HuH-7.5 (cell line): ENCODE data around the gene CD34.
"Not testable (repeated sequence)": the region's sequence is repeated elsewhere in the genome, so short reads cannot be mapped to it uniquely, and the experiment has no call there.

Experiments
- DNase-seq: peaks from one replicate; pipeline ENCODE4 v3.0.0; 2011; ENCODE audit warnings: low spot score

The CD34 gene

DNA sequence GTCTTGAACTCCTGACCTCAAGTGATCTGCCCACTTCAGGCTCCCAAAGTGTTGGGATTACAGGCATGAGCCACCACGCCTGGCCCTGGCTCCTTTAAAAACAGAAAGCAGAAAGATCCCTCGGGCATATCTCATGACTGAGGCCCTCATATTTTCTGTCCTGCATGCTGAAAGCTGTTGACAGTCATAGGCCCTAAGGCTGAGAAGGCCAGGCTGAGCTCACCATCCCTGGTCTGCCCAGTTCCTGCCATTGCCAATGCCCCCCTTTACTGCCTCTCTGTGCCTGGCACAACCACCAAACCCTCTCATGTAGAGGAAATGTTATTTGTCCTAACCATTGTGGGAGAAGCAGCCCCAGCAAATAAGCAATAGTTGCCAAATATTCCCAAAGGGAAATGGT is 12.7 kb downstream of the CD34 start:
- no peak for DNase-seq

- no peak for DNase-seq
These were observed 13.7 kb downstream of the CD34 start for GRCh38 chr1:207897188-207897587.

DNA sequence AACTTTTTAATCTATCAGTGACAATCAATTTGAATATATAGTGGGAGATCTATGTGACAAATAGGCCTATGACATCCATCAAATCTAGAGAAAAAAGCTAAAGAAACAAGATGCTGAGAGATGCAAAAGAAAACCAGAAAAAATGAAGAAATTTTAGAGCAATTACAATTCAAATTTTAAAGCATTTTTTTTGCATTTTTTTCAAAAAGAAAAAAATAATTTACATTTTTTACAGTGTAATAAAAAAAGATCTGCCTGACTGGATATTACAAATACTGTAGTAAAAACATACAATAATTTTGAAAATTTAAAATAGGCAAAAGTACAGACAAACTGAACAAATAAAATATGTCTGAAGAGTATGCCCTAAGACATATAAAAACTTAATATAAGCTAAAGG is 14.4 kb downstream of the CD34 start:
- DNase-seq = no peak

DNA sequence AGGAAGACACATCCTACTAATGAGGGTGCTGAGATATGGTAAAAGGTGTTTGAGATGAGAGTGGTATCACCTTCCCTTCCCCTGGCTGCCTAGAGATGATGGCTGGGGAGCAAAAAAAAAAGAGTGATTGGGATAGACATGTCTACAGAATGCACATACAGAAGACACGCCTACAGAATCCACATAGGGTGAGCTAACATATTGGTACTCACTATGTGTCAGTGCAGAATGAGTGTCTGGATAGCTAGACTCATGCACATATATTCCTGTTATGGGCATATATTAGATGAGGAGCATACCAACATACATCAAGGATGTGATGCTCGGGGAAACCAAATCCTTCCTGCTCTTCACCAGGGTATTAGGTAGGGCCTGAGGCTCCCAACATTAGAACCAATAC is 16.2 kb downstream of the CD34 start:
- DNase-seq = no peak

- DNase-seq = no peak
These were observed 17.0 kb downstream of the CD34 start for GRCh38 chr1:207893737-207894582.

DNA sequence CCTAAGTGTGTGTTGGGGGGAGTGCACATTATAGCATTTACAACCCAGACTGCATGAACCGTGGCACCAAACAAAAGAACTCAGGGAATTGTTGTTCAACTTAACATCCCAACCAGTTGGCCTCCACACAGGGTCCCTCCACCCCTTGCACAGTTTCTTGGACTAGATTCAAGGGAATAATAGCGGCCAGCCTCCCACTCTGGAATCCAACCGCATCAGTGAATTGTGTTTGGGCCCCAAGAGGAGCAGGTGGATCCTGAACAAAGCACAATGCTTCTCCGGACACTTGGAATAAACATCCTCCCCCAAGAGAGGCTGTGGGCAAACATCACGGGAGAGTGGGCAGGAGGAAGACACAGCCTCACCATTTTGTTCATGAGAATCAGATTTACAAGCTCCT is 18.2 kb downstream of the CD34 start:
- DNase-seq = no peak

- no peak for DNase-seq
These were observed 19.8 kb downstream of the CD34 start for GRCh38 chr1:207891148-207891547.

DNA sequence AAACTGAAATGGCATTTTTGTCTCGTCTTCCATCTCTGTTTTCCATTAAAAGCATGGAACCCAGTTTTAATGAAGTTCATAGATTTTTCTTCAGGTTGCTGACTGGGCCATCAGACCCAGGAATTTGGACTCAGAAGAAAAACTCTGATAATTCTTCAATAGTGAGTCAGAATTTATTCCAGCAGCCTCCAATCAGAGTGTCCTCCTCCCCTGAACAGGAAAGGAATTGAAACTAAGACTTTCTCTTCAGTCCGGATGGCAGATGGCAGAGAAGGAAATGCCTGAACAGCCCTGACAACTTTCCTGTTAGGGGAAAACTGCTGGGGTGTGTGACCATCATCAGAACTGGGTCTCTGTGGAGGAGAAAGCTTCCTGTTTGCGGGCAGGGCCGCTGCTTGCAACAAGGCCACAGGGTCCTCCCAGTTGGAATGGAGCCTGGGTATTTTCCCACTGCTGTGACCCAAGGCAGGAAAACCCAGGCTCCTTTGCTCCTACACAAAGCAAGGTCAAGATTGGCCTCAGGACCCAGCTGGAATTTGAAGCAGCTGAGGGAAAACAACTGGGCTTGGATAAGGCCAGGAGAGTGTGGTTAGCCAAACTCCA is 20.7 kb downstream of the CD34 start:
- DNase-seq = no peak

DNA sequence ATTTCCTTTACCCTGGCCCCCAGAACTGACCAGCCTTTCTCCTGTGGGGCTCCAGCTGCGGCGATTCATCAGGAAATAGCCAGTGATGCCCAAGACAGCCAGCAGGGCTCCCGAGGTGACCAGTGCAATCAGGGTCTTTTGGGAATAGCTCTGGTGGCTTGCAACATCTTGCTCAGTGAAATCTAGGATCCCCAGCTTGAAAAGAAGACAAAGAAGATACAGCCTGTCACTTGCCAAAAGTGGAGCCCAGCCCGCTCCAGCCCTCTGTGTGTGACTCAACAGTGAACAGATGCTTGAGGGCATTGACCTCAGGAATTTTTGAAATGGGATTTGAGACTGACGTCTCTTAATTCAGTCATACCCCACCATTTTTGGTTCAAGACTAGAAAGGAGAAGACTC is 22.3 kb downstream of the CD34 start:
- no peak for DNase-seq

DNA sequence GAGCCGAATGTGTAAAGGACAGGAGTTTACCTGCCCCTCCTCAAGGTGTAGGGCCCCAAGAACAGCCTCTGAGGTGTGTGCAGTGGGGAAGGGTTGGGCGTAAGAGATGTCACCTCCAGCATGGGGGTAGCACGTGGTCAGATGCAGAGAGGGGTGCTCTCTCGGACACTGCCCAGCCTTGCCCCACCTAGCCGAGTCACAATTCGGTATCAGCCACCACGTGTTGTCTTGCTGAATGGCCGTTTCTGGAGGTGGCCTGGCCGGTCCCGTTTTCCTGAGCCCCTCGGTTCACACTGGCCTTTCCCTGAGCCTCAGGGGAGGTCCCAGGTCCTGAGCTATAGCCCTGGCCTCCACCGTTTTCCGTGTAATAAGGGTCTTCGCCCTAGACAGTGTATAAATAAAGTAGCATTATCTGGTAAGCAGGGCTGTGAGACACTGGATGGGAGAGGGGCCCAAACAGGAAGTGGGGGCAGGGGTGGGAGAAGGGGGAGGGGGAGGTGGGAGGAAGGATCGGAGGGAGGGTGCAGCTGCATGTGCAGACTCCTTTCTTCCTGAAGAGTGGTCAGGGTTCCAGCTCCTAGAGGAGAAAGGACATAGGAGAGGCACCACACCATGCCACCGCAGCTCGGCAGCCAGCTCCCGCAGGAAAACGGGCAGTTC is 23.3 kb downstream of the CD34 start:
- no peak for DNase-seq

- no peak for DNase-seq
These were observed 24.7 kb downstream of the CD34 start for GRCh38 chr1:207886227-207886626.

- DNase-seq = peak; percentile 50
These were observed 25.5 kb downstream of the CD34 start for GRCh38 chr1:207885129-207886032.

DNA sequence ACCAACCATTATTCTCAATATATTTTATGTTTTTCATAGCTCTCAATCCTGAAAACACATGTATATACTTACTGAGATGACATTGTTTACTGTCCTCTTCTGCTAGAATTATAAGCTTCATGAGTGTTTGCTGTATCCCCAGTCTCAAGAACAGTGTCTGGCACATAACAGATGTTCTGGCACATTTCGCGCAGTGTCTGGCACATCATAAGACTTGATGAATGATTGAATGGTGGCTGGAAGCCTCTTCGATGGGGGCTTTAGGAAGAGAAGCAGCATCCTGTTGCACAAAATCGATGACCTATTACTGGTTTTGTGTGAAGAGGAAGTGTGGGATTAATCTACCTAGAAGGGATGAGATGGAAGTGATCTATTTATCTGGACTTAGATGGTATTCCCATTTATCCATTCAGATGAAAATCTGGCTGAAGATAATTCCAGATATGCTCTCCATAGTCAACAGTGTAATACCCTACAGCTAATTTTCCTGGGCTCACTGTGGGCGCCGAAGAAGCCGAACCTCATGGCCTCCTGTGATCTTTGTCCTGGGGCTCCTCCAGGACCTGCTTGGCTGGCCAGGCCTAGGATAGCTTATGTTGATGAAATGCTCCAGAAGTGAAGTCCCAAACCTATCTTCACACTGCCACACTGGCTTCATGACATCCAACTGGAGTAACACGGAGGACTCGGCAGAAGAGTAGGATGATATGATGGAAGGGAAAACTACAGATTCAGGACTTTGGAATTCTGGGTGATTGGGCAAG is 26.5 kb downstream of the CD34 start:
- no peak for DNase-seq

DNA sequence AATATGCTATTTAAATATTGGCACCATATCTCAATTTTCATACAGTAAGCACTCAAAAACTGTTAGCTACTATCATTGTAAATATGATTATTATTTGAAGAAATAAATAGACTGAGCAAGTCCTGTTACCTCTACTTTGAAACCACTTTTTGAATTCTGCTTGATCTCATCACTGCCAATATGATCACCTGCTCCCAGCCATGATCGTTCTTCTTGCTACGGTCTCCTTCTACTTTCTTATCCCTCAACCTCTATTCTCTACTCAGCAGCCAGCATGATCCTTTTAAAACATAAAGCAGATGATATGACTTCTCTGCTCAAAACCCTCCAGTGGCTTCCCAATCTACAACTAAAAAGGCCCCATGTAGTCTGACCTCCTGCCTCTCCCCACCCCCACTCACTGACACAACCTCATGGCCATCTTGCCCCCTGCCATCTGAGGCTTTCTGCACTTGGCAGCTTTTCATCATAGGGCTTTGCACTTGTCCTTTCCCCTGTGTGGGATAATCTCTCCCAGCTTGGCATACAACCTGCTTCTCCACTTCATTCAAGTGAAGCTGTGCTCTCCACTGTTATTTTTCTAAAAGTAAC is 27.2 kb downstream of the CD34 start:
- DNase-seq = no peak

GRCh38 chr1:207883104-207883651 is 27.7 kb downstream of the CD34 start:
- no peak for DNase-seq

DNA sequence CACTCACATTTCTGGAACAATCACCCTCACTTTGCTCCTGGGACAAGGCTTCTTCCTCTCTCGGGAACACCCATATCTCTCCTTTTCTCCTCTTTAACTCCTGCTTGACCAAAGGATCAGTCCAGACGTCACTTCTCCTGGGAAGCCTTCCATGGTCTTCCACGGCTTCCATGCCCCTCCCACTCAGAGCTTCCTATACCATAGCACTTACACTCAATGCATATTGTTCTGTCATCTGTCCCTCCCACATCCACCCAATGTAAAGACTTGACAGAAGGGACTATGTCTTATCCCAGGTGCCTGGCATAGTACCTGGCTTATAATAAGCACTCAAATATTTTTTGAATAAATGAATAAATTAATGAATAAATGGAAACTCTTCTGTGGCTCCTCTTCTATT is 28.2 kb downstream of the CD34 start:
- no peak for DNase-seq

GRCh38 chr1:207878939-207879338 is 32.0 kb downstream of the CD34 start:
- DNase-seq = no peak

- DNase-seq = not testable (repeated sequence)
These were observed 33.0 kb downstream of the CD34 start for GRCh38 chr1:207877914-207878313.

DNA sequence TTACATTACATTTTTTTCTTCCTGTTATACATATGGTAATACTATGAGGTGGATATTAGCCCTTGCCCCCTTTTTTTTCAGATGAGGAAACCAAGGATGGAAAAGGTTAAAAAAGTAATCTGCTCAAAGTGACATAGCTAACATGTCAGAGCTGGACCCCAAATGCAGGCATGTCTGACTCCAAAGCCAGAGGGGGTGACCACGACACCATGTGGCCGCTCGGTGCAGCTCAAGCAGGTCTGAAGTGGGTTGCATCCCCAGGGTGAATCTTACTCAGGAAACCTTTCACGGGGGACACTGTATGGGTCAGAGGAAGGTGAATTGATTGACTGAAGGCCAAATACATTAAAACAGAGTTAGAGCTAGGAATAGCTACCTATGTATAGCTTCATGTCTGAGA is 34.8 kb downstream of the CD34 start:
- DNase-seq = no peak

- DNase-seq = no peak
These were observed 35.4 kb downstream of the CD34 start for GRCh38 chr1:207875532-207875931.
